Naive thymus-derived CD8-positive, alpha-beta T cell (primary cell): ENCODE measurements around the gene ADARB2. TPM values are rescaled to one million over a fixed set of nuclear protein-coding genes. Genes with fewer than 3 reads are reported as not detected.

ENCODE experiments used
- ATAC-seq, 2 donors: fragments of 150-1000 bp; cut with Tn5 transposase in 1 of 2; sonication (Bioruptor Pico), chemical (Tn5 transposase) in 1 of 2; 1 replicate in 1 of 2; 2 replicates in 1 of 2; pipeline ENCODE4 v1.10.0; 2021; ENCODE audit warnings: mild to moderate bottlenecking in 2 of 2, moderate library complexity in 2 of 2
- POLR2A ChIA-PET: fragments of 350-600 bp; sonication (Branson Sonifier 250); formaldehyde crosslinking; loops from one replicate; lab custom pipeline; 2021; ENCODE audit warnings: antibody characterized with exemption; lab: Charles Lee
- DNase-seq, 10 donors: peaks; one replicate each; pipeline versions ENCODE4 v3.0.0 to v3.0.0-alpha.2; 2020 to 2022
- H3K27ac Mint-ChIP-seq, 10 donors: one replicate each; pipeline ENCODE4 v1.8.0; 2020 to 2022; ENCODE audit warnings: mild to moderate bottlenecking in 10 of 10, mixed read lengths in 10 of 10, moderate library complexity in 4 of 10, inconsistent platforms in 1 of 10
- H3K27me3 Mint-ChIP-seq, 5 donors: one replicate each; pipeline ENCODE4 v1.8.0; 2021 to 2022; ENCODE audit warnings: mixed read lengths in 5 of 5
- H3K36me3 Mint-ChIP-seq, 3 donors: one replicate each; pipeline ENCODE4 v1.8.0; 2020 to 2022; ENCODE audit warnings: mixed read lengths in 3 of 3, mild to moderate bottlenecking in 2 of 3, inconsistent platforms in 1 of 3
- H3K4me1 Mint-ChIP-seq, 4 donors: one replicate each; pipeline ENCODE4 v1.8.0; 2021 to 2022; ENCODE audit warnings: mixed read lengths in 4 of 4
- H3K4me3 Mint-ChIP-seq, 10 donors: one replicate each; pipeline ENCODE4 v1.8.0; 2020 to 2022; ENCODE audit warnings: mild to moderate bottlenecking in 10 of 10, mixed read lengths in 10 of 10, moderate library complexity in 6 of 10, inconsistent platforms in 1 of 10
- H3K9me3 Mint-ChIP-seq, 9 donors: one replicate each; pipeline ENCODE4 v1.8.0; 2020 to 2022; ENCODE audit warnings: mixed read lengths in 9 of 9, mild to moderate bottlenecking in 3 of 9, inconsistent platforms in 1 of 9, moderate library complexity in 1 of 9
- polyA plus RNA-seq, 3 donors: library from polyadenylated mRNA; unstranded; fragments of 300-500 nt; fragmentation: Illumina TruSeq; gene quantifications; one replicate each; pipeline ENCODE4 v1.2.3, GENCODE V29; 2021
- total RNA-seq, 8 experiments: library from RNA in 2 of 8; stranded (reverse) in 2 of 8; gene quantifications; one replicate each; pipeline ENCODE4 v1.2.3 and lab custom pipeline; 2021 to 2026

The ADARB2 gene
- total and polyA plus RNA-seq, 5 experiments from 2014 or later, result not detected

- Mint-ChIP-seq H3K27me3 (peaks cover 3 to 71% (median 21%) of the 10 kb centered on the region in 5 donors), H3K4me3 (no peak overlapping the region), H3K4me1 (no peaks in the 10 kb centered on the region), H3K27ac (no peak overlapping the region), H3K36me3 (no peaks in the 10 kb centered on the region), H3K9me3 (peaks cover 0 to 8% (median 2%) of the 10 kb centered on the region in 9 donors)
- POLR2A ChIA-PET, result no interaction called here
- DNase-seq (no peak), ATAC-seq (no peak)
These were observed 260.9 kb downstream of the ADARB2 start for GRCh38 chr10:1476455-1476803.

- Mint-ChIP-seq H3K27ac (peak overlapping the region in 1 of 10 donors; percentile 3), H3K4me3 (no peak overlapping the region), H3K4me1 (no peaks in the 10 kb centered on the region), H3K36me3 (no peaks in the 10 kb centered on the region), H3K27me3 (peaks cover 2 to 71% (median 21%) of the 10 kb centered on the region in 5 donors), H3K9me3 (peaks cover 0 to 8% (median 2%) of the 10 kb centered on the region in 9 donors)
- POLR2A ChIA-PET, result no interaction called here
- DNase-seq (no peak), ATAC-seq (no peak)
These were observed 261.4 kb downstream of the ADARB2 start for GRCh38 chr10:1475771-1476454.

- DNase-seq, result no peak
- no peak for ATAC-seq
- POLR2A ChIA-PET, result interaction anchor here (0.7 kb wide), 1 partner anchor 19 kb away, joined by 3 read pairs; no protein-coding TSS in a partner anchor
- Mint-ChIP-seq H3K4me1 (no peaks in the 10 kb centered on the region), H3K4me3 (no peak overlapping the region), H3K27me3 (peaks cover 2 to 71% (median 21%) of the 10 kb centered on the region in 5 donors), H3K36me3 (no peaks in the 10 kb centered on the region), H3K9me3 (peaks cover 0 to 8% (median 2%) of the 10 kb centered on the region in 9 donors), H3K27ac (no peak overlapping the region)
These were observed 262.2 kb downstream of the ADARB2 start for GRCh38 chr10:1475098-1475591.

GRCh38 chr10:1474376-1475097 is 262.8 kb downstream of the ADARB2 start:
- POLR2A ChIA-PET, result interaction anchor here (0.7 kb wide), 1 partner anchor 19 kb away, joined by 3 read pairs; no protein-coding TSS in a partner anchor
- DNase-seq (no peak), ATAC-seq (no peak)
- no peak overlapping the region for H3K4me3 Mint-ChIP-seq
- H3K9me3 Mint-ChIP-seq, result peaks cover 0 to 8% (median 2%) of the 10 kb centered on the region in 9 donors
- H3K27me3 Mint-ChIP-seq, result peaks cover 2 to 76% (median 21%) of the 10 kb centered on the region in 5 donors
- H3K36me3 Mint-ChIP-seq, result no peaks in the 10 kb centered on the region
- H3K27ac Mint-ChIP-seq, result no peak overlapping the region
- no peaks in the 10 kb centered on the region for H3K4me1 Mint-ChIP-seq

- no peak overlapping the region for H3K27ac Mint-ChIP-seq
- ATAC-seq (no peak), DNase-seq (no peak)
- H3K4me1 Mint-ChIP-seq, result no peaks in the 10 kb centered on the region
- no peak overlapping the region for H3K4me3 Mint-ChIP-seq
- POLR2A ChIA-PET, result no interaction called here
- peaks cover 0 to 8% (median 2%) of the 10 kb centered on the region in 9 donors for H3K9me3 Mint-ChIP-seq
- H3K27me3 Mint-ChIP-seq, result peaks cover 3 to 82% (median 21%) of the 10 kb centered on the region in 5 donors
- no peaks in the 10 kb centered on the region for H3K36me3 Mint-ChIP-seq
These were observed 263.5 kb downstream of the ADARB2 start for GRCh38 chr10:1473874-1474273.

GRCh38 chr10:1472178-1472958 is 265.0 kb downstream of the ADARB2 start:
- POLR2A ChIA-PET, result no interaction called here
- no peak overlapping the region for H3K4me3 Mint-ChIP-seq
- no peak for DNase-seq

GRCh38 chr10:1468811-1469210 is 268.5 kb downstream of the ADARB2 start:
- POLR2A ChIA-PET, result no interaction called here
- Mint-ChIP-seq H3K27ac (no peak overlapping the region), H3K36me3 (no peaks in the 10 kb centered on the region), H3K4me3 (no peak overlapping the region), H3K9me3 (no peaks in the 10 kb centered on the region), H3K4me1 (no peaks in the 10 kb centered on the region), H3K27me3 (peaks cover 2 to 36% (median 15%) of the 10 kb centered on the region in 5 donors)
- DNase-seq, result no peak
- ATAC-seq, result no peak

More at GRCh38 chr10:1472178-1472958, 265.0 kb downstream of the ADARB2 start:
- Mint-ChIP-seq H3K9me3 (no peaks in the 10 kb centered on the region), H3K4me1 (no peaks in the 10 kb centered on the region), H3K27ac (no peak overlapping the region), H3K36me3 (no peaks in the 10 kb centered on the region), H3K27me3 (peaks cover 2 to 69% (median 18%) of the 10 kb centered on the region in 5 donors)
- ATAC-seq, result no peak

- DNase-seq, result no peak
- no peaks in the 10 kb centered on the region for H3K9me3 Mint-ChIP-seq
- H3K4me3 Mint-ChIP-seq, result no peak overlapping the region
- peaks cover 4 to 36% (median 10%) of the 10 kb centered on the region in 5 donors for H3K27me3 Mint-ChIP-seq
- no peak for ATAC-seq
- POLR2A ChIA-PET, result no interaction called here
- peaks cover 0 to 8% (median 3%) of the 10 kb centered on the region in 4 donors for H3K4me1 Mint-ChIP-seq
- no peaks in the 10 kb centered on the region for H3K36me3 Mint-ChIP-seq
- no peak overlapping the region for H3K27ac Mint-ChIP-seq
These were observed 269.8 kb downstream of the ADARB2 start for GRCh38 chr10:1467334-1468076.

GRCh38 chr10:1465993-1466764 is 271.1 kb downstream of the ADARB2 start:
- Mint-ChIP-seq H3K27ac (no peak overlapping the region), H3K9me3 (no peaks in the 10 kb centered on the region)
- POLR2A ChIA-PET, result no interaction called here

GRCh38 chr10:1465418-1465911 is 271.9 kb downstream of the ADARB2 start:
- ATAC-seq (no peak), DNase-seq (no peak)
- POLR2A ChIA-PET, result no interaction called here
- H3K36me3 Mint-ChIP-seq, result no peaks in the 10 kb centered on the region
- peaks cover 4 to 31% (median 6%) of the 10 kb centered on the region in 5 donors for H3K27me3 Mint-ChIP-seq
- H3K27ac Mint-ChIP-seq, result no peak overlapping the region
- H3K4me1 Mint-ChIP-seq, result peaks cover 0 to 9% (median 6%) of the 10 kb centered on the region in 4 donors
- no peaks in the 10 kb centered on the region for H3K9me3 Mint-ChIP-seq
- H3K4me3 Mint-ChIP-seq, result no peak overlapping the region

More at GRCh38 chr10:1465993-1466764, 271.1 kb downstream of the ADARB2 start:
- no peak for DNase-seq
- H3K4me3 Mint-ChIP-seq, result no peak overlapping the region
- no peak for ATAC-seq
- H3K27me3 Mint-ChIP-seq, result peaks cover 4 to 31% (median 6%) of the 10 kb centered on the region in 5 donors
- H3K36me3 Mint-ChIP-seq, result no peaks in the 10 kb centered on the region
- H3K4me1 Mint-ChIP-seq, result peaks cover 0 to 9% (median 3%) of the 10 kb centered on the region in 4 donors

GRCh38 chr10:1464881-1465417 is 272.4 kb downstream of the ADARB2 start:
- no peak overlapping the region for H3K4me3 Mint-ChIP-seq
- H3K36me3 Mint-ChIP-seq, result no peaks in the 10 kb centered on the region
- H3K4me1 Mint-ChIP-seq, result peaks cover 0 to 9% (median 6%) of the 10 kb centered on the region in 4 donors
- no peaks in the 10 kb centered on the region for H3K9me3 Mint-ChIP-seq
- DNase-seq, result no peak
- no peak overlapping the region for H3K27ac Mint-ChIP-seq
- ATAC-seq, result no peak
- POLR2A ChIA-PET, result no interaction called here
- peaks cover 3 to 30% (median 5%) of the 10 kb centered on the region in 5 donors for H3K27me3 Mint-ChIP-seq
